ENCODE measurements around the gene FRMD5. TPM values are rescaled to one million over a fixed set of nuclear protein-coding genes. Genes with fewer than 3 reads are reported as not detected.

Gene FRMD5
- total RNA-seq, 1 donor from 2014 or later: not detected

DNA sequence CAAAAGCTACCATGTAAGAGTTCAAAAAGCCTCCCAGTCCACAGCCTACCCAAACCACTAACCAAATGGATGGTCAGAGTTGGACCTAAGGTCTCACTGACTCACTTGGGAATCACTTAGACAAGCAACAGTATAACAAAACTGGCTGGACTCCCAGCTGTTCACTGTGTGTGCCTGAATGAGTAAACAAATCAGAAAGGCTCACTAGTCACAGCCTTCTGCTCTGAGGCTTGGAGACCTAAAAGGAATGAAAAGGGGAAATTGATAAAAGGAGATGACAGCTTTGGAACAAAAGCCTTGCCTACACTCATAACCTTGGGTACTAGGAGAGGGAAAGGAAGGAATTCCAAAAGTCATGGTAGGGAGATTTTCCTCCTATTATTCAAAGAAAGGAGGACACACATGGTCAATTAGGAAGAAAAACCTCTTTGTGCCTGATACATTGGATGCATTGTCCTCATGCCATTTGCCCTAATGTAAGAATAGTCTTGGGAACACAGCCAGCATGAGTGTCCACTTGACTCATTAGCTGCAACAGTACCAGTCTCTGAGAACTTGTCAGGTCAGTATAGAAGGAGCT is 92.3 kb downstream of the FRMD5 start:
- H3K36me3 ChIP-seq: no peaks in the 10 kb centered on the region
- H3K27ac ChIP-seq: no peak overlapping the region
- intact Hi-C loops (cut with DNase I): no loop called here
- TF ChIP-seq, protein P1, sequence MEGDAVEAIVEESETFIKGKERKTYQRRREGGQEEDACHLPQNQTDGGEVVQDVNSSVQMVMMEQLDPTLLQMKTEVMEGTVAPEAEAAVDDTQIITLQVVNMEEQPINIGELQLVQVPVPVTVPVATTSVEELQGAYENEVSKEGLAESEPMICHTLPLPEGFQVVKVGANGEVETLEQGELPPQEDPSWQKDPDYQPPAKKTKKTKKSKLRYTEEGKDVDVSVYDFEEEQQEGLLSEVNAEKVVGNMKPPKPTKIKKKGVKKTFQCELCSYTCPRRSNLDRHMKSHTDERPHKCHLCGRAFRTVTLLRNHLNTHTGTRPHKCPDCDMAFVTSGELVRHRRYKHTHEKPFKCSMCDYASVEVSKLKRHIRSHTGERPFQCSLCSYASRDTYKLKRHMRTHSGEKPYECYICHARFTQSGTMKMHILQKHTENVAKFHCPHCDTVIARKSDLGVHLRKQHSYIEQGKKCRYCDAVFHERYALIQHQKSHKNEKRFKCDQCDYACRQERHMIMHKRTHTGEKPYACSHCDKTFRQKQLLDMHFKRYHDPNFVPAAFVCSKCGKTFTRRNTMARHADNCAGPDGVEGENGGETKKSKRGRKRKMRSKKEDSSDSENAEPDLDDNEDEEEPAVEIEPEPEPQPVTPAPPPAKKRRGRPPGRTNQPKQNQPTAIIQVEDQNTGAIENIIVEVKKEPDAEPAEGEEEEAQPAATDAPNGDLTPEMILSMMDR (IDR thresholded peaks at IDR 0.05): no peak
- no peaks in the 10 kb centered on the region for H3K27me3 ChIP-seq
- no peaks in the 10 kb centered on the region for H3K9me3 ChIP-seq
- no peak overlapping the region for H3K4me3 ChIP-seq
- no peak for DNase-seq (ENCODE audit: low spot score in 2 of 2)
- H3K4me1 ChIP-seq: no peaks in the 10 kb centered on the region

DNA sequence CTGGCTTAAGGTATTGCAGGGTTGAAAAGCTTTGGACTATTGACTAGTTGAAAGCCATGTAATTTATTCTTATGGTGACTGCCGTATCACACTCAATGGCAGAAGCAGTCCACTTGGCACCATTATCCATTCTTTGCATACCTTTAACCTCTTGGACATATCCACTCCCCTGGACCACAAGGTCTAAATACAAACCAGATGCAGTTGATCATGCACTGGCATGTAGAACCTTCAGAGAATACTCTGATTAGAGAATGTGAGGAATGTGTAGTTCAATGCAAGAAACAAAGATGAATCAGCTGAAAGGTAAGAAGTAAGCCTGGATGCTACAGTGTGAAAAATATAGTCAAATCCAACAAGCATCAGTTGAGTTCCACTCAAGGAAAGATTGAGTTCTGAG is 93.1 kb downstream of the FRMD5 start:
- no peak for DNase-seq (ENCODE audit: low spot score in 2 of 2)
- no peak overlapping the region for H3K4me3 ChIP-seq
- H3K9me3 ChIP-seq: no peaks in the 10 kb centered on the region
- H3K4me1 ChIP-seq: no peaks in the 10 kb centered on the region
- H3K36me3 ChIP-seq: no peaks in the 10 kb centered on the region
- TF ChIP-seq, protein P1 (IDR thresholded peaks at IDR 0.05): no peak
- no peaks in the 10 kb centered on the region for H3K27me3 ChIP-seq
- H3K27ac ChIP-seq: no peak overlapping the region
- intact Hi-C loops (cut with DNase I): no loop called here

DNA sequence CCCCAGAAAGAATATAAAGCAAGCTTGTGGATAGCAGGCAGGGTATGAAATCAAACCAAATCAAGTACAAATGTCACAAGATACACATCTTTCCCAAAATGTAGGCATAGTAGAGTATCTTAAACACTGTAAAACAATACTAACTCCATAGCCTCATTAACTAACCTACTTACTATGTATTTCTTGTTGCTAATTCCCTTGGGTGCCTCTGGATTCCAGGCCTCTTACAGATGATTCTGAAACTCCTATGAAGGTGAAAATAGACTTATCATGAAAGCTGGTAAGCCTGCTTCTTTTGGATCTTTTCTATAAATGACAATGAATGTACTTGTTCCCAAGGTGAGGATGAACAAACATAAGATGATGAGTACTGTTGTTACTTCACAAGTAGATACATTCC is 93.8 kb downstream of the FRMD5 start:
- no peak overlapping the region for H3K27ac ChIP-seq
- no peak for DNase-seq (ENCODE audit: low spot score in 2 of 2)
- H3K4me3 ChIP-seq: no peak overlapping the region
- TF ChIP-seq, protein P1 (IDR thresholded peaks at IDR 0.05): no peak
- no peaks in the 10 kb centered on the region for H3K4me1 ChIP-seq
- intact Hi-C loops (cut with DNase I): no loop called here
- no peaks in the 10 kb centered on the region for H3K9me3 ChIP-seq
- no peaks in the 10 kb centered on the region for H3K27me3 ChIP-seq
- no peaks in the 10 kb centered on the region for H3K36me3 ChIP-seq

DNA sequence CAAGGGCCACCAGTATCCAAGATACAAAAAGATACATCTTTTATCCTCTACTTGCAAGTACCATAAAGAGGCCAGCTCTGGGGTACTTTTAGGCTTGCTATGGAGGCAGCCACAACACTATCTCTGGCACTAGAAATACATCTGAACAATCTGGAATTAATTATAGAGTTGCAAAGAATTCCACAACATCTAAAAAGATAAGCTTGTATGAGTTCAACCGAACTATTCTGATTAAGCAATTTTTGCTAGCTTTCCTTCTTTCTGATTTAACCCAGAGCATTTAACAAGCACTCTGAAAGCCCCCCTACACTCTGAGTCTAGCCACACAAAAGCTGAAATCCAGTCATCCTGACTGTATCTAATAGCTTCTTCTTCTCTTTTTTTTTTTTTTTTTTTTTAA is 95.4 kb downstream of the FRMD5 start:
- intact Hi-C loops (cut with DNase I): no loop called here
- Histone ChIP-seq H3K27me3 (no peaks in the 10 kb centered on the region), H3K4me3 (no peak overlapping the region), H3K27ac (no peak overlapping the region), H3K4me1 (no peaks in the 10 kb centered on the region), H3K9me3 (no peaks in the 10 kb centered on the region), H3K36me3 (no peaks in the 10 kb centered on the region)
- no peak for DNase-seq (ENCODE audit: low spot score in 2 of 2)
- TF ChIP-seq, protein P1 (IDR thresholded peaks at IDR 0.05): no peak

DNA sequence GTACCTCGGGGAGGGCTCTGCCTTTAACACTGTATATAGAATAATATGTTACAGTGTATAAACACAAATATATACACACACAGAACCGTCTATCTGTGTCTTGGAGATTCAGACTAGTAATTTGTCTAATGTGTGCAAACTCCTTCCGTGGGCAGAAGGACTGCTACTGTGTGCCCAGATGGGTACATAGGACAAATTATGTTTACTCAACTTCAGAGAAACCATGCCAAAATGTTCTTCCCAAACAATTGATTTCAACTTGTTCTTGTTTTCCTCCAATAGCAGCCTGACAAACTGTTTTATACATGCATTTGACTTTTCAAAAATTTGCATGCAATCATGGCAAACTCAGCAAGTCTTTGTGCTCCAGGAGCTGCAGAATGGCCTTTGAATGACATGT is 97.5 kb downstream of the FRMD5 start:
- TF ChIP-seq, protein P1 (IDR thresholded peaks at IDR 0.05): no peak
- no peaks in the 10 kb centered on the region for H3K36me3 ChIP-seq
- no peak for DNase-seq (ENCODE audit: low spot score in 2 of 2)
- no peak overlapping the region for H3K27ac ChIP-seq
- no peaks in the 10 kb centered on the region for H3K9me3 ChIP-seq
- intact Hi-C loops (cut with DNase I): no loop called here
- no peak overlapping the region for H3K4me3 ChIP-seq
- H3K4me1 ChIP-seq: no peaks in the 10 kb centered on the region
- no peaks in the 10 kb centered on the region for H3K27me3 ChIP-seq

DNA sequence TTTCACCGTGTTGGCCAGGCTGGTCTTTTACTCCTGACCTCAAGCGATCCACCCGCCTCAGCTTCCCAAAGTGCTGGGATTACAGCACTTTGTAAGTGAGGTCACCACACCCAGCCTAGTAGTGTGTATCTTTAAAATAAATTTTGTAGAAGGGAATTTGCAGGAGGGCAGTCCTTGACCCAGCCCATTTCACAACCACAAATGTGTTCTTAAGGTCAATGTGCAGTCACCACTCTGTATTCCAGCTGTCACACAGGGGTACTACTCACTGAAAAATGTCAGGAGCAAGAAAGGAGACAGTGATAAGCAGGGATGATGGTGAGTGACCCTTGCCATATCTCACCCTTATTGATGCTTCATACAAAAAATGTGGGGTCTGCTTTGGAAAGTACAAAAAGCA is 98.5 kb downstream of the FRMD5 start:
- H3K36me3 ChIP-seq: no peaks in the 10 kb centered on the region
- DNase-seq (ENCODE audit: low spot score in 2 of 2): no peak
- no peak overlapping the region for H3K27ac ChIP-seq
- intact Hi-C loops (cut with DNase I): no loop called here
- TF ChIP-seq, protein P1 (IDR thresholded peaks at IDR 0.05): no peak
- no peak overlapping the region for H3K4me3 ChIP-seq
- no peaks in the 10 kb centered on the region for H3K9me3 ChIP-seq
- H3K27me3 ChIP-seq: no peaks in the 10 kb centered on the region
- no peaks in the 10 kb centered on the region for H3K4me1 ChIP-seq

Measured in ascending aorta (tissue), 2 donors.